Trophoblast cell (in vitro differentiated cells and primary cell): ENCODE data around the gene INTS1.
A peak's percentile ranks its signal among the peaks of the same experiment; 100 is the strongest.

Experiments
- DNase-seq, 2 donors: peaks; one replicate each; pipeline ENCODE4 v3.0.0-alpha.2; 2016
- H2AFZ ChIP-seq: 2 replicates; pipeline ENCODE4 v1.6.1; 2013; ENCODE audit warnings: low read length, moderate library complexity, mild to moderate bottlenecking; ENCODE audit not compliant: insufficient read depth, poor library complexity
- H2AK5ac ChIP-seq: 2 replicates; pipeline ENCODE4 v1.6.1; 2013; ENCODE audit warnings: mild to moderate bottlenecking, low read length
- H2BK120ac ChIP-seq: 2 replicates; pipeline ENCODE4 v1.6.1; 2013; ENCODE audit warnings: low read length, mild to moderate bottlenecking, moderate library complexity; ENCODE audit not compliant: insufficient read depth, poor library complexity
- H2BK12ac ChIP-seq: 2 replicates; pipeline ENCODE4 v1.6.1; 2013; ENCODE audit warnings: mild to moderate bottlenecking, low read length, moderate library complexity
- H2BK5ac ChIP-seq: 2 replicates; pipeline ENCODE4 v1.6.1; 2013; ENCODE audit warnings: low read length, low read depth, moderate library complexity, mild to moderate bottlenecking; ENCODE audit not compliant: poor library complexity
- H3K14ac ChIP-seq: 2 replicates; pipeline ENCODE4 v1.6.1; 2013; ENCODE audit warnings: mild to moderate bottlenecking, low read length
- H3K18ac ChIP-seq: 2 replicates; pipeline ENCODE4 v1.6.1; 2013; ENCODE audit warnings: mild to moderate bottlenecking, low read length
- H3K23ac ChIP-seq: 2 replicates; pipeline ENCODE4 v1.6.1; 2013; ENCODE audit warnings: low read length
- H3K27ac ChIP-seq: 2 replicates; pipeline ENCODE4 v1.5.1; 2013; ENCODE audit warnings: low read depth, mild to moderate bottlenecking, inconsistent platforms, low read length, moderate library complexity
- H3K27me3 ChIP-seq: 2 replicates; pipeline ENCODE4 v1.6.1; 2013; ENCODE audit warnings: inconsistent platforms, mild to moderate bottlenecking, low read length, moderate library complexity; ENCODE audit not compliant: insufficient read depth
- H3K36me3 ChIP-seq, 2 experiments: 1 replicate in 1 of 2; 2 replicates in 1 of 2; pipeline ENCODE4 v1.6.1; 2013; ENCODE audit warnings: low read length in 2 of 2, mild to moderate bottlenecking in 2 of 2, moderate library complexity in 1 of 2; ENCODE audit not compliant: insufficient read depth in 2 of 2, control insufficient read depth in 1 of 2
- H3K4ac ChIP-seq: 2 replicates; pipeline ENCODE4 v1.6.1; 2013; ENCODE audit warnings: low read depth, mild to moderate bottlenecking, low read length, moderate library complexity
- H3K4me1 ChIP-seq, 2 experiments: 1 replicate in 1 of 2; 2 replicates in 1 of 2; pipeline ENCODE4 v1.6.1; 2013; ENCODE audit warnings: low read length in 2 of 2, mild to moderate bottlenecking in 2 of 2, moderate library complexity in 1 of 2; ENCODE audit not compliant: insufficient read depth in 2 of 2, control insufficient read depth in 1 of 2
- H3K4me2 ChIP-seq: 2 replicates; pipeline ENCODE4 v1.6.1; 2013; ENCODE audit warnings: inconsistent platforms, mild to moderate bottlenecking, low read length, moderate library complexity
- H3K4me3 ChIP-seq: 2 replicates; pipeline ENCODE4 v1.5.1; 2013; ENCODE audit warnings: mild to moderate bottlenecking, low read depth, low read length, inconsistent platforms
- H3K79me1 ChIP-seq: one replicate; pipeline ENCODE4 v1.6.1; 2013; ENCODE audit warnings: low read length
- H3K79me2 ChIP-seq: 2 replicates; pipeline ENCODE4 v1.6.1; 2013; ENCODE audit warnings: low read length, mild to moderate bottlenecking; ENCODE audit not compliant: control insufficient read depth, insufficient read depth, poor library complexity
- H3K9ac ChIP-seq: 2 replicates; pipeline ENCODE4 v1.6.1; 2013; ENCODE audit warnings: mild to moderate bottlenecking, low read length
- H3K9me3 ChIP-seq: 2 replicates; pipeline ENCODE4 v1.6.1; 2013; ENCODE audit warnings: low read depth, mild to moderate bottlenecking, control low read depth, inconsistent platforms, low read length; ENCODE audit not compliant: insufficient read depth
- H4K12ac ChIP-seq: 2 replicates; pipeline ENCODE4 v1.6.1; 2013; ENCODE audit warnings: low read depth, mild to moderate bottlenecking, low read length, moderate library complexity
- H4K8ac ChIP-seq: 2 replicates; pipeline ENCODE4 v1.6.1; 2013; ENCODE audit warnings: low read depth, mild to moderate bottlenecking, low read length, moderate library complexity
- H4K91ac ChIP-seq: one replicate; pipeline ENCODE4 v1.6.1; 2013; ENCODE audit warnings: low read depth, mild to moderate bottlenecking, low read length, moderate library complexity
- WGBS: extraction: QIAGEN DNeasy Blood & Tissue Kit; methylation state at CpG from one replicate; pipeline ENCODE4 v1.1.7; 2013; ENCODE audit warnings: missing lambda C conversion rate; ENCODE audit not compliant: insufficient read length, insufficient coverage; ENCODE audit errors: extremely low coverage; 5-methylcytosine and 5-hydroxymethylcytosine counted together

The INTS1 gene

DNA sequence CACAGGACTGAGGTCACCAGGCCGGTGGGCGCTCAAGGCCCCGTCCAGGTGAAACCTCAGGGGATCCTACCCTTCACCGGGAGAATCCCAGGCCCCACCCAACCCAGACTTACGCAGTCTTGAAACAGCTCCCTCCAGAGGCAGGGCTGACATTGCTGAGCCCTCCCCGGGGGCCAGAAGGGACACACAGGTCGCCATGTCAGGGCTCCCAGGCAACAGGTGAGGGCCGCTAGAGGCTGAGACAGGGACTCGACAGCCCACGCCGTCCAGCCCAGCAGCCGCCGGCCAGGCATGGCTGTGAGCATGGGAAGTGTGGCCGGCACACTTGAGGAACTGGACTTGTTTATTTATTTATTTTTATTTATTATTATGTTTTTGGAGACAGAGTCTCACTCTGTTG is 55.2 kb downstream of the INTS1 start:
- Histone ChIP-seq H3K9ac (no peak overlapping the region), H2AFZ (no peak overlapping the region), H3K18ac (no peak overlapping the region), H2AK5ac (no peak overlapping the region), H3K4ac (no peak overlapping the region), H3K4me2 (no peak overlapping the region), H4K8ac (no peak overlapping the region), H3K4me3 (no peak overlapping the region), H3K79me1 (peaks cover 12% of the 10 kb centered on the region), H3K27ac (no peak overlapping the region), H3K27me3 (no peaks in the 10 kb centered on the region), H3K4me1 (peaks cover 21 to 22% of the 10 kb centered on the region in 2 experiments), H3K36me3 (peaks cover 2 to 3% of the 10 kb centered on the region in 2 experiments), H3K14ac (no peak overlapping the region), H2BK12ac (no peak overlapping the region), H4K12ac (no peak overlapping the region), H3K79me2 (peaks cover 2% of the 10 kb centered on the region), H3K9me3 (peaks cover 3% of the 10 kb centered on the region), H4K91ac (no peak overlapping the region), H3K23ac (no peak overlapping the region), H2BK5ac (no peak overlapping the region), H2BK120ac (no peak overlapping the region)
- no CpG with 5 or more reads among the region's 14 CpGs for WGBS
- no peak for DNase-seq

- H3K9ac ChIP-seq: no peak overlapping the region
- no peak overlapping the region for H3K4me2 ChIP-seq
- no peak overlapping the region for H3K14ac ChIP-seq
- no peak overlapping the region for H3K27ac ChIP-seq
- H2AFZ ChIP-seq: no peak overlapping the region
- no CpG with 5 or more reads among the region's 15 CpGs for WGBS
- peaks cover 3% of the 10 kb centered on the region for H3K9me3 ChIP-seq
- peaks cover 2 to 3% of the 10 kb centered on the region in 2 experiments for H3K36me3 ChIP-seq
- no peak overlapping the region for H4K91ac ChIP-seq
- no peak overlapping the region for H2AK5ac ChIP-seq
- no peaks in the 10 kb centered on the region for H3K27me3 ChIP-seq
- H3K4me3 ChIP-seq: no peak overlapping the region
- DNase-seq: no peak
- H3K4ac ChIP-seq: no peak overlapping the region
- no peak overlapping the region for H2BK12ac ChIP-seq
- H3K79me1 ChIP-seq: peaks cover 11% of the 10 kb centered on the region
- H3K4me1 ChIP-seq: peaks cover 11 to 15% of the 10 kb centered on the region in 2 experiments
- no peak overlapping the region for H4K8ac ChIP-seq
- no peak overlapping the region for H2BK120ac ChIP-seq
- H4K12ac ChIP-seq: no peak overlapping the region
- H2BK5ac ChIP-seq: no peak overlapping the region
- H3K79me2 ChIP-seq: peaks cover 2% of the 10 kb centered on the region
- no peak overlapping the region for H3K18ac ChIP-seq
- H3K23ac ChIP-seq: no peak overlapping the region
Observed at GRCh38 chr7:1447551-1448244, 56.5 kb downstream of the INTS1 start.

DNA sequence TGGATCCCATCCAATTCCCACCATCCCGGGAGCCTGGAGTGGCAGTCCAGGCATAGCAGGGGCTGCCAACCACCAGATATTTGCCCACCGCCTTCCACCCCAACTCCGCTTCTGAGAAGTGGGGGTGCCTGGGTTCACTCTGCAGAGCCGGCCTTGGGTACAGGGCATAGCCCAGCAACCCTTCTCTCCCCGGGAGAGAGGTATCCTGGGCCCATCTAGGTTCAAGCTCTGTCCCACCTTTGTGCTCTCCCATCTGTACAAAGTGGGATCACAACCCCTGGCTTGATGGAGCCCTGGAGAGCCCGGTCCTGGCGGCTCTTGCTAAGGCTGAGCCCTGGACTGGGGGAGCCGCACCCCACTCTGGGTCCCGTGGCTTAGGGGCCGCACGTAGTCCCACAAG is 57.1 kb downstream of the INTS1 start:
- no peak overlapping the region for H3K14ac ChIP-seq
- no peak overlapping the region for H3K4me2 ChIP-seq
- H2BK5ac ChIP-seq: no peak overlapping the region
- H3K4ac ChIP-seq: no peak overlapping the region
- no peak overlapping the region for H2AK5ac ChIP-seq
- no peak overlapping the region for H3K4me3 ChIP-seq
- no peak overlapping the region for H3K9ac ChIP-seq
- H4K91ac ChIP-seq: no peak overlapping the region
- H4K12ac ChIP-seq: no peak overlapping the region
- WGBS: no CpG with 5 or more reads among the region's 11 CpGs
- H3K9me3 ChIP-seq: peaks cover 3% of the 10 kb centered on the region
- H3K79me2 ChIP-seq: no peaks in the 10 kb centered on the region
- no peaks in the 10 kb centered on the region for H3K27me3 ChIP-seq
- no peak for DNase-seq
- H3K36me3 ChIP-seq: peaks cover 3 to 5% of the 10 kb centered on the region in 2 experiments
- H2AFZ ChIP-seq: no peak overlapping the region
- H3K18ac ChIP-seq: no peak overlapping the region
- no peak overlapping the region for H2BK12ac ChIP-seq
- no peak overlapping the region for H3K23ac ChIP-seq
- peaks cover 7% of the 10 kb centered on the region for H3K79me1 ChIP-seq
- no peak overlapping the region for H2BK120ac ChIP-seq
- H3K4me1 ChIP-seq: peaks cover 5 to 10% of the 10 kb centered on the region in 2 experiments
- H4K8ac ChIP-seq: no peak overlapping the region
- no peak overlapping the region for H3K27ac ChIP-seq

- H4K12ac ChIP-seq: no peak overlapping the region
- no peak overlapping the region for H3K14ac ChIP-seq
- H3K18ac ChIP-seq: no peak overlapping the region
- H3K79me2 ChIP-seq: no peaks in the 10 kb centered on the region
- H2BK12ac ChIP-seq: no peak overlapping the region
- peaks cover 6% of the 10 kb centered on the region for H3K79me1 ChIP-seq
- peaks cover 2 to 5% of the 10 kb centered on the region in 2 experiments for H3K4me1 ChIP-seq
- H3K27me3 ChIP-seq: no peaks in the 10 kb centered on the region
- H3K9ac ChIP-seq: no peak overlapping the region
- no peak overlapping the region for H2AFZ ChIP-seq
- no peak overlapping the region for H2BK120ac ChIP-seq
- no peak overlapping the region for H2BK5ac ChIP-seq
- no peak overlapping the region for H3K4me3 ChIP-seq
- peaks cover 3% of the 10 kb centered on the region for H3K9me3 ChIP-seq
- H3K36me3 ChIP-seq: peaks cover 5 to 6% of the 10 kb centered on the region in 2 experiments
- H4K91ac ChIP-seq: no peak overlapping the region
- no CpG with 5 or more reads among the region's 17 CpGs for WGBS
- H3K23ac ChIP-seq: no peak overlapping the region
- DNase-seq: peak in 1 of 2 donors; percentile 32
- H4K8ac ChIP-seq: no peak overlapping the region
- H3K4me2 ChIP-seq: no peak overlapping the region
- H2AK5ac ChIP-seq: no peak overlapping the region
- no peak overlapping the region for H3K27ac ChIP-seq
- no peak overlapping the region for H3K4ac ChIP-seq
Observed at GRCh38 chr7:1446620-1447032, 57.6 kb downstream of the INTS1 start.
